ENCODE measurements around the gene C6orf58. TPM values are rescaled to one million over a fixed set of nuclear protein-coding genes. Genes with fewer than 3 reads are reported as not detected.
A peak's percentile ranks its signal among the peaks of the same experiment; 100 is the strongest.

C6orf58 gene
- total and polyA plus RNA-seq, 2 donors (not counting 1 experiment from before 2014, with no cell fraction given), result 0.05 TPM; not detected in 1

DNA sequence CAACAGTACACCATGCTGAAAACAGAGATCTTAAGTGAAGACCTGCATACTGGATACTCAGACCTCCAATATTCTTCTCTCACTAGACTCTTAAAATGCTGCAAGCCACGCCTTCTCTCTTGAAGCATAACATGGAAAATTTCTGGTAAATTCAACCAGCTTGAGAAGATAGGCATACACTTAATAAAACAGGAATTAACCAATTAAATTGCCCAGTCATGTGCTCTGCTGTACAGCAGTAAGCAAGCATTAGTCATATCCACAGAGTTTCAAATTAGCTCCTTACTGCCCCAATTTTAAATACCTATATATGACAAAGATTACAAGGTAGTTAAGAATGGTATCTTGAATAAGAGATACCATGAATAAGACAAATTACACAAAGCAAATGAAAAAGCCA, 53.8 kb downstream of the C6orf58 start:
- TF ChIP-seq EZH2 (IDR thresholded peaks at IDR 0.05; ENCODE audit: low read length, missing control alignments), result no peak
- TF ChIP-seq, protein P1, sequence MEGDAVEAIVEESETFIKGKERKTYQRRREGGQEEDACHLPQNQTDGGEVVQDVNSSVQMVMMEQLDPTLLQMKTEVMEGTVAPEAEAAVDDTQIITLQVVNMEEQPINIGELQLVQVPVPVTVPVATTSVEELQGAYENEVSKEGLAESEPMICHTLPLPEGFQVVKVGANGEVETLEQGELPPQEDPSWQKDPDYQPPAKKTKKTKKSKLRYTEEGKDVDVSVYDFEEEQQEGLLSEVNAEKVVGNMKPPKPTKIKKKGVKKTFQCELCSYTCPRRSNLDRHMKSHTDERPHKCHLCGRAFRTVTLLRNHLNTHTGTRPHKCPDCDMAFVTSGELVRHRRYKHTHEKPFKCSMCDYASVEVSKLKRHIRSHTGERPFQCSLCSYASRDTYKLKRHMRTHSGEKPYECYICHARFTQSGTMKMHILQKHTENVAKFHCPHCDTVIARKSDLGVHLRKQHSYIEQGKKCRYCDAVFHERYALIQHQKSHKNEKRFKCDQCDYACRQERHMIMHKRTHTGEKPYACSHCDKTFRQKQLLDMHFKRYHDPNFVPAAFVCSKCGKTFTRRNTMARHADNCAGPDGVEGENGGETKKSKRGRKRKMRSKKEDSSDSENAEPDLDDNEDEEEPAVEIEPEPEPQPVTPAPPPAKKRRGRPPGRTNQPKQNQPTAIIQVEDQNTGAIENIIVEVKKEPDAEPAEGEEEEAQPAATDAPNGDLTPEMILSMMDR (conservative IDR thresholded peaks at IDR 0.05 in 1 of 2, IDR thresholded peaks at IDR 0.05 in 1 of 2; ENCODE audit: low read depth in 1 of 2, low read length in 2 of 2), result no peak
- no peaks in the 10 kb centered on the region for H3K36me3 ChIP-seq (ENCODE audit: control insufficient read depth, insufficient read depth, low read length)
- no peak overlapping the region for H3K4me2 ChIP-seq (ENCODE audit: extremely low read depth, insufficient read depth, low read length)
- no peaks in the 10 kb centered on the region for H3K27me3 ChIP-seq (ENCODE audit: control insufficient read depth, insufficient read depth, low read length)
- DNase-seq (ENCODE audit: low read depth in 2 of 2), result peak in 1 of 2 donors; percentile 6
- no peaks in the 10 kb centered on the region for H3K9me3 ChIP-seq (ENCODE audit: control insufficient read depth, insufficient read depth, low read depth, low read length)
- H3K79me2 ChIP-seq (ENCODE audit: control insufficient read depth, insufficient read depth, low read length), result no peaks in the 10 kb centered on the region
- H3K9ac ChIP-seq (ENCODE audit: insufficient read depth, low read length), result no peak overlapping the region
- H3K4me1 ChIP-seq (ENCODE audit: control insufficient read depth, extremely low read depth, insufficient read depth, low read length), result no peaks in the 10 kb centered on the region
- H2AFZ ChIP-seq (ENCODE audit: low read length), result no peak overlapping the region
- H3K4me3 ChIP-seq (replicated peaks in 1 of 4; ENCODE audit: control extremely low read depth in 1 of 4, insufficient read depth in 1 of 4, low read depth in 3 of 4, low read length in 4 of 4), result no peak overlapping the region
- no peak overlapping the region for H3K27ac ChIP-seq (ENCODE audit: insufficient read depth, low read length)
- H4K20me1 ChIP-seq (ENCODE audit: control insufficient read depth, extremely low read depth, insufficient read depth, low read length), result no peaks in the 10 kb centered on the region

DNA sequence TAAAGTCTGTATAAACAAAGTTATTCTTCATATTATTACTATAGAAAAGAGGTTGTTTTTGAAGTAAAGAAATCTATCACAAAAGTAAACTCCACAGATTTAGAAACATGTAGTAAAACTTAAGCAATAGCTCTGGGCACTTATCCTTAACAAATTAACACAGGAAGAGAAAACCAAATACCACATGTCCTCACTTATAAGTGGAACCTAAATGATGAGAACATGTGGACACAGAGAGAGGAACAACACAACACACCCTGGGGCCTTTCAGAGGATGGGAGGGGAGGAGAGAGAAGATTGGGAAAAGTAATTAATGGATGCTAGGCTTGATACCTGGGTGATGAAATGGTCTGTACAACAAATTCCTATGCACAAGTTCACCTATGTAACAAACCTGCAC, 57.2 kb downstream of the C6orf58 start:
- no peak overlapping the region for H3K27ac ChIP-seq (ENCODE audit: insufficient read depth, low read length)
- H3K9ac ChIP-seq (ENCODE audit: insufficient read depth, low read length), result no peak overlapping the region
- H3K36me3 ChIP-seq (ENCODE audit: control insufficient read depth, insufficient read depth, low read length), result no peaks in the 10 kb centered on the region
- H3K4me1 ChIP-seq (ENCODE audit: control insufficient read depth, extremely low read depth, insufficient read depth, low read length), result no peaks in the 10 kb centered on the region
- no peak overlapping the region for H3K4me2 ChIP-seq (ENCODE audit: extremely low read depth, insufficient read depth, low read length)
- no peak overlapping the region for H2AFZ ChIP-seq (ENCODE audit: low read length)
- H3K4me3 ChIP-seq (replicated peaks in 1 of 4; ENCODE audit: control extremely low read depth in 1 of 4, insufficient read depth in 1 of 4, low read depth in 3 of 4, low read length in 4 of 4), result no peak overlapping the region
- no peaks in the 10 kb centered on the region for H3K27me3 ChIP-seq (ENCODE audit: control insufficient read depth, insufficient read depth, low read length)
- no peaks in the 10 kb centered on the region for H4K20me1 ChIP-seq (ENCODE audit: control insufficient read depth, extremely low read depth, insufficient read depth, low read length)
- H3K9me3 ChIP-seq (ENCODE audit: control insufficient read depth, insufficient read depth, low read depth, low read length), result no peaks in the 10 kb centered on the region
- no peaks in the 10 kb centered on the region for H3K79me2 ChIP-seq (ENCODE audit: control insufficient read depth, insufficient read depth, low read length)
- no peak for DNase-seq (ENCODE audit: low read depth in 2 of 2)
- no peak for TF ChIP-seq EZH2 (IDR thresholded peaks at IDR 0.05; ENCODE audit: low read length, missing control alignments)
- TF ChIP-seq, protein P1 (conservative IDR thresholded peaks at IDR 0.05 in 1 of 2, IDR thresholded peaks at IDR 0.05 in 1 of 2; ENCODE audit: low read depth in 1 of 2, low read length in 2 of 2), result no peak

DNA sequence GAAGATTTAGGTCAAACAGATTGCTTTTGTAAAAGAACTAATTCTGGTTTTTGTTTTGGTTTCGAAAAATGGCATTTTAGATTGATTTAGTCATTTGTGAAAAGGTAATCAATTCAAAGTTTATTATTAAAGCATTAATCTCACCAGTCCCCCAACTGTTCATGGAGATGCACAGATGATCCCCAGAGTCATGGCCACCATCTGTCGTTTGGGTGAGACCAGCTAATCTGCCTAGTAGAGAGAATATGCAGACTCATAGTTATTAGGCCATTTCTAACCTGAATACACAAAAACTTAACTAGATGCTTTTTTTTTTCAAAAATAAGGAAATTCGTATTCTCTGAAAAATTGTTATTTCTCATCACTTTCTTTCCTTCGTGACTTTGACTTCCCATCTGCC, 58.1 kb downstream of the C6orf58 start:
- Histone ChIP-seq H3K27me3 (ENCODE audit: control insufficient read depth, insufficient read depth, low read length) (no peaks in the 10 kb centered on the region), H3K27ac (ENCODE audit: insufficient read depth, low read length) (no peak overlapping the region)

More for the DNA sequence above, 58.1 kb downstream of the C6orf58 start:
- DNase-seq (ENCODE audit: low read depth in 2 of 2), result no peak
- no peaks in the 10 kb centered on the region for H4K20me1 ChIP-seq (ENCODE audit: control insufficient read depth, extremely low read depth, insufficient read depth, low read length)
- no peaks in the 10 kb centered on the region for H3K36me3 ChIP-seq (ENCODE audit: control insufficient read depth, insufficient read depth, low read length)
- no peak for TF ChIP-seq EZH2 (IDR thresholded peaks at IDR 0.05; ENCODE audit: low read length, missing control alignments)
- TF ChIP-seq, protein P1 (conservative IDR thresholded peaks at IDR 0.05 in 1 of 2, IDR thresholded peaks at IDR 0.05 in 1 of 2; ENCODE audit: low read depth in 1 of 2, low read length in 2 of 2), result no peak
- no peaks in the 10 kb centered on the region for H3K9me3 ChIP-seq (ENCODE audit: control insufficient read depth, insufficient read depth, low read depth, low read length)
- H2AFZ ChIP-seq (ENCODE audit: low read length), result no peak overlapping the region
- no peak overlapping the region for H3K4me3 ChIP-seq (replicated peaks in 1 of 4; ENCODE audit: control extremely low read depth in 1 of 4, insufficient read depth in 1 of 4, low read depth in 3 of 4, low read length in 4 of 4)
- no peak overlapping the region for H3K9ac ChIP-seq (ENCODE audit: insufficient read depth, low read length)
- no peaks in the 10 kb centered on the region for H3K4me1 ChIP-seq (ENCODE audit: control insufficient read depth, extremely low read depth, insufficient read depth, low read length)
- no peaks in the 10 kb centered on the region for H3K79me2 ChIP-seq (ENCODE audit: control insufficient read depth, insufficient read depth, low read length)
- no peak overlapping the region for H3K4me2 ChIP-seq (ENCODE audit: extremely low read depth, insufficient read depth, low read length)
